H1 (cell line): ENCODE measurements around the gene PEAK1. TPM values are rescaled to one million over a fixed set of nuclear protein-coding genes. Genes with fewer than 3 reads are reported as not detected.

Source experiments
- CTCF ChIA-PET: fragments of 300-600 bp; sonication (Branson Sonifier 250); formaldehyde crosslinking; loops from one replicate; lab custom pipeline; 2021; ENCODE audit not compliant: partially characterized antibody; lab: Charles Lee
- POLR2A ChIA-PET: fragments of 300-600 bp; sonication (Branson Sonifier 250); formaldehyde crosslinking; loops from one replicate; lab custom pipeline; 2021; ENCODE audit warnings: inconsistent platforms; ENCODE audit not compliant: partially characterized antibody; lab: Charles Lee
- DNase-seq, 2 experiments: peaks; one replicate each; pipeline versions ENCODE4 v3.0.0 to v3.0.0-alpha.2; 2010 to 2022; ENCODE audit warnings: low spot score in 2 of 2, low read depth in 1 of 2, mixed read lengths in 1 of 2
- FAIRE-seq: peaks from 2 replicates; lab custom pipeline; 2011; peaks lifted over from hg19 to GRCh38; lab: Jason Lieb, UNC
- H2AFZ ChIP-seq: 2 replicates; pipeline ENCODE4 v1.8.1; 2012; ENCODE audit warnings: low read length, inconsistent platforms
- H2AK5ac ChIP-seq: 2 replicates; pipeline ENCODE4 v1.6.1; 2013; ENCODE audit warnings: low read depth, low read length
- H2BK120ac ChIP-seq: replicated peaks from 2 replicates; pipeline ENCODE3; 2013; ENCODE audit warnings: low read depth, low read length, inconsistent platforms
- H2BK12ac ChIP-seq: 2 replicates; pipeline ENCODE4 v1.6.1; 2013; ENCODE audit warnings: low read depth, low read length
- H2BK15ac ChIP-seq: 2 replicates; pipeline ENCODE4 v1.6.1; 2013; ENCODE audit warnings: low read length
- H2BK20ac ChIP-seq: 2 replicates; pipeline ENCODE4 v1.6.1; 2013; ENCODE audit warnings: low read length
- H2BK5ac ChIP-seq: 2 replicates; pipeline ENCODE4 v1.6.1; 2013; ENCODE audit warnings: low read depth, low read length
- H3K14ac ChIP-seq: 2 replicates; pipeline ENCODE4 v1.6.1; 2013; ENCODE audit warnings: inconsistent platforms; ENCODE audit not compliant: insufficient read length
- H3K18ac ChIP-seq: 2 replicates; pipeline ENCODE4 v1.6.1; 2013; ENCODE audit warnings: low read length; ENCODE audit errors: extremely low read depth
- H3K23ac ChIP-seq: 2 replicates; pipeline ENCODE4 v1.6.1; 2013; ENCODE audit warnings: inconsistent platforms; ENCODE audit not compliant: insufficient read length
- H3K23me2 ChIP-seq: 2 replicates; pipeline ENCODE4 v1.6.1; 2013; ENCODE audit warnings: low read depth, low read length
- H3K27ac ChIP-seq: 2 replicates; pipeline ENCODE4 v1.6.1; 2011; ENCODE audit warnings: low read depth, low read length, inconsistent platforms
- H3K27me3 ChIP-seq, 4 experiments: replicated peaks in 1 of 4; 1 replicate in 1 of 4; 2 replicates in 3 of 4; pipeline versions ENCODE4 v1.6.1 to v1.8.1; 2011 to 2013; ENCODE audit warnings: low read length in 3 of 4, mild to moderate bottlenecking in 3 of 4, inconsistent platforms in 2 of 4, mixed read lengths in 2 of 4, moderate library complexity in 1 of 4; ENCODE audit not compliant: control insufficient read depth in 3 of 4, insufficient read depth in 3 of 4; ENCODE audit errors: extremely low read depth in 1 of 4
- H3K36me3 ChIP-seq, 4 experiments: 2 replicates each; pipeline versions ENCODE4 v1.6.1 to v1.8.1; 2011 to 2013; ENCODE audit warnings: mild to moderate bottlenecking in 4 of 4, low read length in 3 of 4, moderate library complexity in 2 of 4, control low read depth in 1 of 4, inconsistent platforms in 1 of 4; ENCODE audit not compliant: insufficient read depth in 4 of 4, control insufficient read depth in 2 of 4
- H3K4ac ChIP-seq: replicated peaks from 2 replicates; pipeline ENCODE3; 2013; ENCODE audit warnings: low read length, low read depth, mixed read lengths, inconsistent platforms; ENCODE audit not compliant: insufficient read length
- H3K4me1 ChIP-seq, 4 experiments: replicated peaks in 1 of 4; 1 replicate in 1 of 4; 2 replicates in 3 of 4; pipeline versions ENCODE4 v1.6.1 to v1.8.1; 2011 to 2013; ENCODE audit warnings: low read length in 3 of 4, inconsistent platforms in 2 of 4, mixed read lengths in 1 of 4; ENCODE audit not compliant: insufficient read depth in 4 of 4, control insufficient read depth in 3 of 4
- H3K4me2 ChIP-seq, 2 experiments: 2 replicates each; pipeline versions ENCODE4 v1.6.1 to v1.8.1; 2011 to 2013; ENCODE audit warnings: low read depth in 2 of 2, low read length in 2 of 2, control low read depth in 1 of 2, inconsistent platforms in 1 of 2, mild to moderate bottlenecking in 1 of 2; ENCODE audit not compliant: insufficient read depth in 1 of 2
- H3K4me3 ChIP-seq, 4 experiments: fragments of 200-600, 300-600 bp in 1 of 4; sonication (generic), shearing (Covaris generic), sonication (Bioruptor Twin) in 1 of 4; 2 replicates each; pipeline versions ENCODE4 v1.5.1 to v1.8.1; 2011 to 2016; ENCODE audit warnings: low read length in 4 of 4, low read depth in 3 of 4, control low read depth in 2 of 4, inconsistent platforms in 2 of 4, mild to moderate bottlenecking in 2 of 4, mixed read lengths in 1 of 4, moderate library complexity in 1 of 4; ENCODE audit not compliant: insufficient read depth in 2 of 4; ENCODE audit errors: extremely low read depth in 1 of 4
- H3K56ac ChIP-seq: replicated peaks from 2 replicates; pipeline ENCODE3; 2013; ENCODE audit warnings: low read depth, mild to moderate bottlenecking, mixed read lengths, low read length, inconsistent platforms; ENCODE audit not compliant: insufficient read length
- H3K79me1 ChIP-seq: 2 replicates; pipeline ENCODE4 v1.6.1; 2013; ENCODE audit warnings: low read depth, low read length, control low read depth
- H3K79me2 ChIP-seq, 2 experiments: 2 replicates each; pipeline versions ENCODE4 v1.6.1 to v1.8.1; 2012 to 2013; ENCODE audit warnings: low read length in 2 of 2, mild to moderate bottlenecking in 2 of 2, inconsistent platforms in 1 of 2; ENCODE audit not compliant: insufficient read depth in 2 of 2, control insufficient read depth in 1 of 2
- H3K9ac ChIP-seq, 4 experiments: replicated peaks in 1 of 4; 1 replicate in 1 of 4; 2 replicates in 3 of 4; pipeline versions ENCODE4 v1.6.1 to v1.8.1; 2011 to 2013; ENCODE audit warnings: low read depth in 3 of 4, low read length in 3 of 4, control low read depth in 2 of 4, mild to moderate bottlenecking in 2 of 4, moderate library complexity in 2 of 4, inconsistent platforms in 1 of 4; ENCODE audit errors: extremely low read depth in 1 of 4
- H3K9me3 ChIP-seq, 2 experiments: 2 replicates each; pipeline versions ENCODE4 v1.6.1 to v1.8.1; 2012 to 2013; ENCODE audit warnings: mild to moderate bottlenecking in 2 of 2, moderate library complexity in 2 of 2, control low read depth in 1 of 2, inconsistent platforms in 1 of 2, low read depth in 1 of 2, low read length in 1 of 2, mixed read lengths in 1 of 2; ENCODE audit not compliant: insufficient read depth in 2 of 2
- H4K20me1 ChIP-seq, 2 experiments: replicated peaks in 1 of 2; 2 replicates each; pipeline versions ENCODE3 to v1.8.1; 2011 to 2013; ENCODE audit warnings: inconsistent platforms in 2 of 2, low read length in 2 of 2, mild to moderate bottlenecking in 1 of 2; ENCODE audit not compliant: insufficient read depth in 2 of 2, control insufficient read depth in 1 of 2
- H4K5ac ChIP-seq: 2 replicates; pipeline ENCODE4 v1.6.1; 2013; ENCODE audit warnings: low read length, low read depth, mixed read lengths, inconsistent platforms; ENCODE audit not compliant: insufficient read length
- H4K8ac ChIP-seq: 2 replicates; pipeline ENCODE4 v1.8.0; 2013; ENCODE audit warnings: mild to moderate bottlenecking, moderate library complexity, low read length, inconsistent platforms; ENCODE audit not compliant: insufficient read depth; ENCODE audit errors: extremely low read depth
- H4K91ac ChIP-seq: replicated peaks from 2 replicates; pipeline ENCODE3; 2013; ENCODE audit warnings: low read length, mixed read lengths, inconsistent platforms; ENCODE audit not compliant: insufficient read length
- HDAC6 ChIP-seq: IDR thresholded peaks from one replicate; pipeline ENCODE4 v1.7.1; 2012; ENCODE audit warnings: low read depth, mild to moderate bottlenecking, inconsistent platforms, low read length, moderate library complexity
- KDM5A ChIP-seq: fragments of 200-600 bp; IDR thresholded peaks from 2 replicates; pipeline ENCODE4 v1.7.1; 2012; ENCODE audit warnings: mild to moderate bottlenecking, low read length, inconsistent platforms, mixed read lengths
- RNF2 ChIP-seq: fragments of 200-900, 300-1000 bp; sonication (generic); IDR thresholded peaks from 2 replicates; pipeline ENCODE4 v1.7.1; 2016; ENCODE audit warnings: borderline replicate concordance, low read depth, mild to moderate bottlenecking, antibody characterized with exemption, low read length; ENCODE audit not compliant: poor library complexity, severe bottlenecking; ENCODE audit errors: missing control alignments
- SUZ12 ChIP-seq: fragments of 200-600 bp; sonication (generic); IDR thresholded peaks from 2 replicates; pipeline ENCODE4 v1.6.1; 2012; ENCODE audit warnings: mild to moderate bottlenecking, inconsistent platforms, low read length, moderate library complexity, mixed read lengths
- polyA plus RNA-seq, 7 experiments: library from polyadenylated mRNA; depleted of rRNA in 3 of 7; stranded (reverse) in 5 of 7; unstranded in 2 of 7; fragments of >200 nt in 5 of 7; fragments of 200-250 nt in 2 of 7; gene quantifications; 1 replicate in 5 of 7; 2 replicates in 1 of 7; 4 replicates in 1 of 7; pipeline versions ENCODE4 v1.2.1 to v1.2.3, GENCODE V29; 2011 to 2013; ENCODE audit warnings: missing spikeins in 2 of 7, mixed read lengths in 2 of 7
- total RNA-seq: library from RNA; stranded (reverse); fragmentation: NEBNext Ultra II Directional; extraction: Animal tissue kit (Norgen Biotek cat#: 25700); gene quantifications from 2 replicates; pipeline ENCODE4 v1.2.1, GENCODE V29; 2021

Gene PEAK1
- total and polyA plus RNA-seq, 2 of the 8 experiments (the other 6 are each of a cell fraction or from before 2014, with no cell fraction given), result 8.8 to 44.8 TPM

GRCh38 chr15:77457905-77458265 is 38.0 kb upstream of the PEAK1 start:
- Histone ChIP-seq H3K4me3 (no peak overlapping the region), H4K91ac (no peak overlapping the region), H3K23me2 (no peaks in the 10 kb centered on the region), H2AK5ac (no peak overlapping the region), H3K4ac (no peak overlapping the region), H3K18ac (no peak overlapping the region), H3K23ac (no peak overlapping the region), H4K8ac (no peak overlapping the region), H2BK15ac (no peak overlapping the region), H3K56ac (no peak overlapping the region), H3K79me1 (0 out of 2 replicates have a peak, but pooled peaks cover 2% of the 10 kb centered on the region), H4K20me1 (no peaks in the 10 kb centered on the region), H3K4me2 (no peak overlapping the region), H3K27me3 (no peaks in the 10 kb centered on the region), H2BK5ac (no peak overlapping the region), H2AFZ (no peak overlapping the region), H3K14ac (no peak overlapping the region), H4K5ac (no peak overlapping the region), H2BK20ac (no peak overlapping the region), H3K9me3 (no peaks in the 10 kb centered on the region), H3K79me2 (peaks cover 0 to 10% of the 10 kb centered on the region in 2 experiments; a peak in 1 of 4 replicates), H3K27ac (no peak overlapping the region), H3K9ac (no peak overlapping the region), H3K4me1 (peaks cover 0 to 4% (median 0%) of the 10 kb centered on the region in 4 experiments; a peak in 1 of 7 replicates), H3K36me3 (peaks cover 3 to 15% (median 7%) of the 10 kb centered on the region in 4 experiments; a peak in 6 of 8 replicates), H2BK120ac (no peak overlapping the region), H2BK12ac (no peak overlapping the region)
- FAIRE-seq, result no peak
- CTCF ChIA-PET, result interaction anchor here (1.0 to 1.5 kb wide), 3 partner anchors 12 to 336 kb away, joined by 3 to 6 read pairs (median 5); no protein-coding TSS in a partner anchor
- DNase-seq, result no peak
- POLR2A ChIA-PET, result no interaction called here
- TF ChIP-seq RNF2 (no peak), SUZ12 (no peak), KDM5A (no peak), HDAC6 (no peak)
